Measurements from ENCODE around the gene MAP3K4.

MAP3K4 gene

GRCh38 chr6:161130967-161131766 is 139.6 kb downstream of the MAP3K4 start:
- DNase-seq = no peak

DNA sequence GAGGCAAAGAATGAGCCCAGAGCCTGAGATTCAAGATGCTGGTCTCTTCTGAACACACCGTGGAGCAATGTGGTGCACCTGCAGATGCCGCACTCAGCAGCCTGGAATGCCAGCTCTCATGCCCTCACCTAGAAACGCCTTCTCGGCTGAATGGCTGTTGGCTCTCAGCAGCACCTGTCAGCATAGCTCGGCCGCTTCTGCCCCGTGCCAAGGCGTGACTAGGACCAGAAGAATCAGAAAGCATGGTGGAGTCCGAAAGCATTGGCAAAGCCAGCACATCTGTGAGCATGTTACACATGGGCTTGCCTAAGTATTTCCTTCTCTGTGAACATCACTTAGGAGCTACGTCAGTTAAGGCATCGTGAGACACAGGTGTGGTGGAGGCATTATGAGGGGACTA is 140.8 kb downstream of the MAP3K4 start:
- no peak for DNase-seq

GRCh38 chr6:161133963-161134362 is 142.4 kb downstream of the MAP3K4 start:
- DNase-seq = no peak

GRCh38 chr6:161134550-161135298 is 143.2 kb downstream of the MAP3K4 start:
- DNase-seq = no peak

DNA sequence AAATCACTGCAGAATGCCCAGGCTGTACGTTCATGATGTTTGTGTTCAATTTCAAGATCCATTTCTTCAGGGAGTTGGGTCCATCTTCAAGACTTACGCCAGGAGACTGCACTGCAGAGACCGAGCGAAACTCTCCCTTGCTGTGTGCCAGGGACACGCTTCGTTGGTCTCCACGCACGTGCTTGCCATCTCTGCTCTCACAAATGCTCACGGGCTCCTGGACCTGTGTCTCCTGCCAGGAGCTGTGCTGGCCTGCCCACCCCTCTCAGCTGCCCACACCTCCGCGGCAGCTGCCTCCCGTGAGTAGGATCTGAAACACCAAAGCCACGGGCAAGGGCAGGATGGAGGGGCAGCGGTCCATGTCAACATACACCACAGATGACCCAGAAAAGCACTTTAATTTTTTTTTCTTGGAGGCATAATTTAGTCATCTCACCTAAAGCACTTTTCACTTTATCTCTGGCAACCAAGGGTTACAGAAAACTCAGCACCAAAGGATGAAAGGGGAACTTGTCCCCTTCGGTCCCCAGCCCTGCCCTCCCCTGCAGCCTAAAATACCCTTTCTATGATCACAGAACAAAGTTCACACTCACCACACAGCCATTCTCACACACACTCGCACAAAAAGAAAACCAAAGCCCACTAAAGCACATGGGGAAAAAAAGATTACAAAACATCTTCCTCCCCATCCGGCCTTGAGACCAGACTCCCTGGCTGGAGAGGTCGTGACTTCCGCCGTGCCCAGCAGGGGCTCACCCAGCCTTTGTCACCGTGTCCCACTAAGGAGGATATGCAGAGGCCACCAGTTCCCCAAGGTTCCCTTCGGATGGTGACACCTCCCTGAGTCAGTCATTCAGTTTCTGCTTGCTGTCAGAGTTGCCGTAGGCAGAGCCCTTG is 144.4 kb downstream of the MAP3K4 start:
- no peak for DNase-seq

DNA sequence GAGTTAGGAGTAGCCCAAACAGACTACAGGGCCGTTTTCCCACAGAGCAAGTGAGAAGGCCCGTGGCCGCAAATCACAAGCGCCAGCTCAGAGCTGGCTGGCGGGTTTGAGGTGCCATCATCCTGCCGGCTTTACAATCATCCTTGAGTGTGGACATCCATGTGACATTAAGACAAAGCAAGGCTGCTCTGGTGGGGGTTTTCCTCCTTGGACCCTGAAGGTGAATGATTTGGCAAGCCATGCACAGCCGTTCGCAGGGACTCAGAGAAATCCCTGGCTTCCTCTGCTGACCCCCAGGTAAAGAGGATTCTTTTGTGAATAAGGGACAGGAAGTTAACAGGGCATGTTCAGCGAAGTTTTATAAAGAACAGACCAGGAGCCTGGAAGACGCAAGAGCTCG is 145.1 kb downstream of the MAP3K4 start:
- DNase-seq = no peak

GRCh38 chr6:161137320-161137719 is 145.8 kb downstream of the MAP3K4 start:
- no peak for DNase-seq

DNA sequence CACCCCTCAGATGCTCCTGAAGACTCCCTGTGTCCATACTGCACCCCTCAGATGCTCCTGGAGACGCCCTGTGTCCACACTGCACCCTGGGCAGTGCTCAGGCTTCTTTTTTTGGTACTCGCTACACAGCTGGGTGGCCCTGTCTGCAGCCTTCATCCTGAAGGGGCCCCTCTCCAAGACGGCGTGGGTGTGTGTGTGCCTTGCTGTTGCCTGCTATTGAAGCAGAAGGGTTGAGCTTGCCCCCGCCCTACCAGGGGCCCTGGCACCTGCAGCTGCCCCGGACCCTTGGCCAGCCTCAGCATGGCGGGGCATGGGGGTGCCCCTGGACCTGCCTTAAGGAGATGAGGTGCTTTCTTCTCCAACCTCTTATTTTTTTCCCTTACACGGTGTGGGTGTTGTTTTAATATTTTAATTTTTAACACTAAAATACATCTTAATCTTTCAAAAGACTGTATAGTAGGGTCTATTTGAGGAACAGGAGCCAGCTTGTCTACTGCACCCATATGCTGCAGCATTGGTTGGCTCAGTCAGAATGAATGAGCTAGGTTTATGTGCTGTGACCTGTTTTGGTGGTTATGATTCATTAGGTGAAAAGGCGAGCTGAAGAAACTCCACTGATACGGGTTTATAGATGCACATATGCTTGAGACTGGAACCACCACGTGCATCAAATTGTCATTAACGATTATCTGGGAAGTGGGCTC is 146.4 kb downstream of the MAP3K4 start:
- DNase-seq = no peak

- DNase-seq = no peak
Measured at GRCh38 chr6:161138543-161139303, 147.2 kb downstream of the MAP3K4 start.

DNA sequence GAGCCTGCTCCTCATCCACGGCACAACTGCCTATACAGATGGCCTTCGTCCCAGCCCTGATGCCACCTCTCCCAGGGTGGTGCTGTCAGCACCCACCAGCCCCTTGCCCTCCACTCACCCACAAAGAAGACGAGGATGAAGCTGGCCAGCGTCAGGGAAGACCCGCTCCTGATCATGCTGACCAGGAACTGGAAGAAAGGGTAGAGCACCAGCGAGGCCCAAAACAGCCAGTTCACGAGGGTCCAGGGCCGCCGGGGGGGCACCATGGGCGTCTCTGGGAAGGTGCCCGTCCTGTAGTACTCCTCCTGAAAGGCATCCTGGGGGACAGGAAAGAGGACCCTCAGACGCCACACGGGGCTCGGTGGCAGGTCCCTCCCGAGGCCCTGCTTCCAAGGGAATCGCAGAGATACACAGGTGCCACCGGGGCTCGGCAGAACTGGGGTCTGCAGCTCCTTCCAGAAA is 147.8 kb downstream of the MAP3K4 start:
- no peak for DNase-seq

DNA sequence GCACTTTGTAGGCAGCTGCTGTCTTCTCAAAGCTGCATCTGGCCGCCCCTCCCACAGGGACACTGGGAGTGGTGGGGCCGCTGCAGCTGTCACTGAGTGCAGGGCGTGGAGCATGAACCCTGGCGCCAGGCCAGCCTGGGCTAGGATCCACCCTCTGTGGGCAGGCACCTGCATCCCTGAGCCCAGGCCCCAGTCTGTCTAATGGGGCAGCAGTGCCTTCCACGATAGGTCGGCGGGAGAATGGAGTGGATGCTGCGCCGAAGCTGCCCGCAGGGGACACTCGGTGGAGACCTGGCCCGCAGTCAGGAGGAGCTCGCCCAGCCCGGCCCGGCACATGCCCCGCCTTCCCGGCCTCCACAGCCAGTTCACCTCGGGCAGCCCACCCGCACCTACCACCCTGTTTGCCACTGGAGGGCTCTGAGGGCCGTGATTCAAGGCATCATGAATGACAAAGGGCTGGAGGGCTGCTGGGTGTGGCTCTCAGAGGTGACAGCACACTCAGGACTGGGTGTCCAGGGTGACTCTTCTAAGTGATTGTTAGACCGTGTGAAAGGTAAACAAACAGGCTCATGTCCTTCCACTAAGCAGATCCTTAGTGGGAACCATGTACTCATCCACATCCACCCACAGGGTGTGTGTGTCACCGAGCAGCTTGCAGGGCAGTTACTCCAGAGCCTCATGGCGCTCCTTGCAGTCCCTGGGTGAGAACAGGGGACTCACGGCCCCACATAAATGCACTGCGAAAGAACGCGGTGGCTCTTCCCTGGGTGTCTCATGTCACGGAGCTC is 148.4 kb downstream of the MAP3K4 start:
- DNase-seq = no peak

DNA sequence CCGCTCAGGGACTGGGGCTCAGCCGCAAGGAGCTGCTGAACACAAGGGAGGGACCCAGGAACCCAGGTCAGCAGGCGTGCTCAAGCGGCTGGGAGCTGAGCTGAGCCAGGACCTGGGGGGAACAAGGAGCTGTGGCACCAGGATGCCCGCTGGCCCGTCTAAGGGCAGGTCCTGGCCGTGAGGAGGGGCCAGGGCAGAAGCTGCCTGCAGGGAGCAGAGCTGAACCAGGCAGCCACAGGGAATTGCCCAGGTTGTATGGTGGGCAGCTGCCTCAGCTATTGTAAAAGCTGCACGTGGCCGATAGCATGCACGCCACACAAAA is 148.9 kb downstream of the MAP3K4 start:
- no peak for DNase-seq

DNA sequence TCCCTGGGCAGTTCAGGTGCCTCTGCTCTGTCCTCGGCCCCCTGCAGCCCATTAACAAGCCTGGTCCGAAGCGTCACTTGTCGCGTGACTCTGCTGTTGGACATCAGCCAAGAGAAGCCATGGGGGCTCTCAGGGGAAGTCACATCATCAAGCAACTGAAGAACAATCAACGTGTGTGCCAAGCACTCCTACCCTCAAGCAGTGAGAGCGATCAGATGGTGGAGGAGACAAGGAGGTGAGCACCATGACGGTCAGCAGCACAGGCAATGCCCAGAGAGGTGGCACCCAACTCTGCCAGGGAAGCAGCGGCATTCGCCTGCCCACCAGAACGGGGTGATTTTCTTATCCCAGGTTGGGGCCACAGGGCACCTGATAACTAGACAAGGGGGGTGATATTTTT is 149.6 kb downstream of the MAP3K4 start:
- DNase-seq = no peak

GRCh38 chr6:161142957-161143296 is 151.4 kb downstream of the MAP3K4 start:
- DNase-seq = no peak

DNA sequence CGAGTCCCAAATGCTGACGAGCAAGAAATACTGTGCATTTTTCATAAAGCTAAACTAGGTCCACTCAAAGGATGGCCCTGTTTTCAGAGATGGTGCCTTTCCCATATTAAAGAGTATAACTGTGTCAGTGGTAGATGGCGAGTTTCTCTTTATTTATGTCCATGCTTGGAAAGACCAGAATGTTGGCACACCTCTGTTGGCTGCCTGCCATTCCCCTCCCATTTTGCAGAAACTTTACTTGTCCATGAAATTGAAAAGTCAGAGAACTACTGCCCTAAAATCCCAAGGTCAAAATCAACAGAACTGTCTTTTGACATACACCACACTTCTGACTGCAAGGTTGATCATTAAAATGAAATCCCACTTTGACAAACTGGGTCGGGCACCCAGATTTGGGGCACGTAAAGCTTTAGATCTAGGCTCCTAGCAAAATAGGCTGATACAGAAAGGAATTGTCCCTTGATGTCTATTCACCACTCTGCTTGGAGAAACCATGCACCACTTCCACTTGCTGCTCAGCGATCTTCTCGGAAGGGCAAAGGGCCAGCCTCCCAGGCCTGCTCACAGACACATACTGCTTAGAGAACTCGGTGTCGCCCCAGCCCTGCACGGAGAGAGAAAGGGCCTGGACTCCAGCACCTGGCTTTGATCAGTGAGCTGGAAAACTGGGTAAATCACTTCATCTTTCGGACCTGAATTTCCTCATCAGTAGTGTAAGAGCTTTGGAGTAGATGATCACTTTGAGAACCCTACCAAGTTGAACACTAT is 152.3 kb downstream of the MAP3K4 start:
- no peak for DNase-seq

DNA sequence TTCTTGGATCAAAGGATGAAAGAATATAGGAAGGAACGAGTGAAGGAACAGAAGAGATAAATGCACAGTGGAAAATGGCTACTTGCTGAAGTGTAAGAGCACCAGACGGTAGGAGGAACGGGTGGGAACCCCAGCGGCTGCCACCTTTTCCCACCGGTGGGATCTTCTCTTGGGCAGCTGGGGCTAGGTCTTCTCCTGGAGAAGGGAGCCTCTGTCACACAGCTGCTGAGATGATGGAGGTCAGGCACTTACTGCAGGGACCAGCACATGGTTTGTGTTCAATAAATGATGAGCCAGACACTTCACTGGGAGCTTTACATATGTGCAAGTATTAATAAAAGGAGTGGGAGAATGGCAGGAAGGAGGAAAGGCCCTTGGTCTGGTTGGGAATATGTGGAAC is 158.6 kb downstream of the MAP3K4 start:
- DNase-seq = no peak

DNA sequence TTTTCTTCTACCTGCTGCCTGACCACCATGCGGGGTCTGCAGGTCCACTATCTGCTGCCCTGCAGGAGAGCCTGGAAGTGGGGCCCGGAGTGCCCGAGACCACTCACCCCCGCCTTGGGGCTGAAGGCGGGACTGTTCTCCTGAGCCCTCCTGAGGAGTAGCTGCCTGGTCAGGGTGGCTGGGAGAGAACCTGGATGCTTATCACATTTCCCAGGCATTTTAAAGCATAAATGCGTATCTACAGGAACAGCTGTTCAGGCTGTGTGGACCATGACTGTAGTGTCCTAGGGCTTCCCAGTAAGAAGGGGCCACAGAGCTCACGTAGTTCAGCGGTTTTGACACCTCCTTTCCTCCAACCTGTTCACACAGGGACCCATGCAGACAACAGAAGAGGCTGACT is 159.0 kb downstream of the MAP3K4 start:
- DNase-seq = no peak

GRCh38 chr6:161151059-161151645 is 159.6 kb downstream of the MAP3K4 start:
- DNase-seq = no peak

- DNase-seq = no peak
Measured at GRCh38 chr6:161151660-161152526, 160.3 kb downstream of the MAP3K4 start.

Measured in activated naive CD4-positive, alpha-beta T cell (primary cell).